ENCODE measurements around the gene MYRIP. TPM values are rescaled to one million over a fixed set of nuclear protein-coding genes. Genes with fewer than 3 reads are reported as not detected.

Gene MYRIP
- total RNA-seq, 4 donors from 2014 or later, result 2.4 to 9.8 (median 4.4) TPM

DNA sequence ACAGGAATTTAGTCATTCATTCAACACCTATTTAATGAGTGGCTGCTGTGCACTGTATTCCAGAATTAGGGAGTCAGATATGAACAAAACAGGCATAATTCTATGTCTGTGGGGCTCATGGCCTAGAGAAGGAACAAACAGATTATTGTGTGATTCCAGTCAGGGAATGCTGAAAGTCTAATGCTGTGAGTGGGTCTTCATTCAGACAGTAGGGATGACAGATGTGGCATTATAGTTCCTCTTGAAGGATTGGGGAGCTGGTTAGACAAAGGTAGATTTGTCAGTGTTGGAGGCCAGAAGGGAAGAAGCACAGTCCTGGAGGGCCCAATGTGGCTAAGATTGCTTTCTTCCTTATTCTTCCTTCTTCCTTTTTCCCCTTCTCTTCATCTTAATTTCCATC lies 273.7 kb downstream of the MYRIP start:
- TF ChIP-seq CTCF (IDR thresholded peaks at IDR 0.05; ENCODE audit: low read depth), result no peak

GRCh38 chr3:40086890-40087883 lies 277.8 kb downstream of the MYRIP start:
- TF ChIP-seq CTCF (IDR thresholded peaks at IDR 0.05; ENCODE audit: low read depth), result no peak

- no peak for TF ChIP-seq CTCF (IDR thresholded peaks at IDR 0.05; ENCODE audit: low read depth)
Measured at GRCh38 chr3:40088527-40089170, 279.2 kb downstream of the MYRIP start.

GRCh38 chr3:40096661-40097111 lies 287.3 kb downstream of the MYRIP start:
- TF ChIP-seq CTCF (IDR thresholded peaks at IDR 0.05; ENCODE audit: low read depth), result no peak

DNA sequence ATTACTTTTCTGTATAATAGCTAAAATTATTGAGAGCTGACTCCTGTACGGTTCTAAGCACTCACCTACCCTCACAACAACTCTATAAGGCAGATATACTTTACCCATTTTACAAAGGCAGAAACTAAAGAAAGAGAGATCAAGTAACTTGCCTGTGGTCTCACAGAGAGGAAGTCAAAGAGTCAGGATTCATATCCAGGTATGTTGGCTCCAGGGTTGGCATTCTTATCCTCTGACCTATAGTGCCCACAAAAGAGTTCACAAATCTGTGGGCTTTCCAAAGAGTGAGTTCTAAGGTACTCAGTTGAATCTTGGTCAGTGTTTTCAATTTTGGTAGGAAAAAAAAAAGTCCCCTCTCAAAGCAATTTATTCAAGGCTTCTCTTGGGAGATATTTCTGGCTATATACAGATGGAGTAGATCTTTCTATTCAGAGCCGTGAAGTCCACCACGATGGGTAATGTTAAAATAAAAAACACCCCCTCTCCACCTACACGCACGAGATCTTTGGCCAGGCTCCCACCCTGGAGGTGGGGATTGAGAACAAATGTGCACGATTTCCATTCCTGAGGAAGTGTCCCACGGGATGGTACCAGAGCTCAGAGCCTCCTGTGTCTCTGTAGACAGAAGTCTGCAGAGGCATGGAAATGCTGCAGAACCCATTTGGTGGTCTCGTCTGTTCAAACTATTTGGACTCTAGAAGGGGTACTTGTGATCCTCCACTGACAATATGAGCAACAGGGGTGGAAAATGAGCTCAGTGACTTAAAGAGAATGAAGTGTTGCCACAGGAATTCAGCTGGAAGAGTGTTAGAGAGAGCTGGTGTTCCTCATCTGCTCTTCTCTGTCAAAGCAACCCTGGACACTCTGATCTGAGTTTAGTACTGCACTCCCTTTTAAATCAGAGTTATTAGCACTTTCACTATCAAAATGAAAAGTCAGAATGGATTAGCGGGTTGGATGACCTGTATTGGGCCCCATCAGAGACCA lies 288.0 kb downstream of the MYRIP start:
- no peak for TF ChIP-seq CTCF (IDR thresholded peaks at IDR 0.05; ENCODE audit: low read depth)

DNA sequence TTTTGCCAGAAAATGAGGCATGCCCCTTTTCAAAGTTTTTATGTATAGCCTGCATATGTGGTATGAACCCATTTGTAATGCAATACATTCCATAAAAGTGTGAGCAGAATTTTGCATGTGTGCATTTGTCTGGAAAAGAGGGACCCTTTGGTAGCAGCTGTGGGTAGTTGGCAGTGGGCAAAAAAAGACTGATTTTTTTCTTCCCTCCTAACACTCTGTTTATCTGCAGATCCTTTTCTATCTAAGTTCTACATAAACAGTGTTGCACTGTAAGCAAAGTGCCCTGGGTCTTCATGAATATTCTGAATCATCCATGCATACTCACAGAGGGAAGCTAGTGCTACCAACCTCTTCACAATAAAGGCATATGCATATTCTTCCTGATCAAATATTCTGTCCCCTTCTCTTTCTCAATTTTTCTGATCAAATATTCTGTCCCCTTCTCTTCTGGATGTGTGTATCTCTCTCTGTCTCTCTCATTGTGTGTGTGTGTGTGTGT lies 288.9 kb downstream of the MYRIP start:
- TF ChIP-seq CTCF (IDR thresholded peaks at IDR 0.05; ENCODE audit: low read depth), result no peak
